Endothelial cell of hepatic sinusoid (primary cell): ENCODE data around the gene ANKLE1.

Experiments
- in situ Hi-C: cut with HindIII; loops from 2 replicates; pipeline ENCODE4 v1.10.0; 2017; ENCODE audit warnings: low sequenced_read_pairs

ANKLE1 gene

GRCh38 chr19:17323300-17323963 is 41.7 kb downstream of the ANKLE1 start:
- in situ Hi-C loops, result loop anchor here (25.0 kb wide), 2 partner anchors 161 to 239 kb away; partner anchors contain the start of gene COLGALT1

- in situ Hi-C loops, result loop anchor here (25.0 kb wide), 2 partner anchors 162 to 238 kb away; partner anchors contain the start of gene COLGALT1
These were observed 42.2 kb downstream of the ANKLE1 start for GRCh38 chr19:17323964-17324332.

- in situ Hi-C loops, result loop anchor here (25.0 kb wide), 2 partner anchors 162 to 238 kb away; partner anchors contain the start of gene COLGALT1
These were observed 42.8 kb downstream of the ANKLE1 start for GRCh38 chr19:17324357-17325114.

- in situ Hi-C loops, result no loop called here
These were observed 43.4 kb downstream of the ANKLE1 start for GRCh38 chr19:17325133-17325532.

- in situ Hi-C loops, result no loop called here
These were observed 44.3 kb downstream of the ANKLE1 start for GRCh38 chr19:17325881-17326594.

- in situ Hi-C loops, result no loop called here
These were observed 44.9 kb downstream of the ANKLE1 start for GRCh38 chr19:17326595-17326966.

- in situ Hi-C loops, result no loop called here
These were observed 45.5 kb downstream of the ANKLE1 start for GRCh38 chr19:17327068-17327653.

GRCh38 chr19:17327654-17328516 is 46.2 kb downstream of the ANKLE1 start:
- in situ Hi-C loops, result no loop called here

- in situ Hi-C loops, result no loop called here
These were observed 47.0 kb downstream of the ANKLE1 start for GRCh38 chr19:17328517-17329365.

GRCh38 chr19:17329366-17330261 is 47.9 kb downstream of the ANKLE1 start:
- in situ Hi-C loops, result no loop called here

- in situ Hi-C loops, result no loop called here
These were observed 48.8 kb downstream of the ANKLE1 start for GRCh38 chr19:17330262-17331044.

GRCh38 chr19:17331045-17331558 is 49.4 kb downstream of the ANKLE1 start:
- in situ Hi-C loops, result no loop called here

- in situ Hi-C loops, result no loop called here
These were observed 50.6 kb downstream of the ANKLE1 start for GRCh38 chr19:17332360-17332676.

GRCh38 chr19:17332677-17333581 is 51.2 kb downstream of the ANKLE1 start:
- in situ Hi-C loops, result no loop called here

GRCh38 chr19:17333611-17334413 is 52.1 kb downstream of the ANKLE1 start:
- in situ Hi-C loops, result no loop called here
